ENCODE data around the gene SND1. TPM values are rescaled to one million over a fixed set of nuclear protein-coding genes. Genes with fewer than 3 reads are reported as not detected.

Gene SND1
- total RNA-seq, 1 experiment from 2014 or later = 139 TPM

DNA sequence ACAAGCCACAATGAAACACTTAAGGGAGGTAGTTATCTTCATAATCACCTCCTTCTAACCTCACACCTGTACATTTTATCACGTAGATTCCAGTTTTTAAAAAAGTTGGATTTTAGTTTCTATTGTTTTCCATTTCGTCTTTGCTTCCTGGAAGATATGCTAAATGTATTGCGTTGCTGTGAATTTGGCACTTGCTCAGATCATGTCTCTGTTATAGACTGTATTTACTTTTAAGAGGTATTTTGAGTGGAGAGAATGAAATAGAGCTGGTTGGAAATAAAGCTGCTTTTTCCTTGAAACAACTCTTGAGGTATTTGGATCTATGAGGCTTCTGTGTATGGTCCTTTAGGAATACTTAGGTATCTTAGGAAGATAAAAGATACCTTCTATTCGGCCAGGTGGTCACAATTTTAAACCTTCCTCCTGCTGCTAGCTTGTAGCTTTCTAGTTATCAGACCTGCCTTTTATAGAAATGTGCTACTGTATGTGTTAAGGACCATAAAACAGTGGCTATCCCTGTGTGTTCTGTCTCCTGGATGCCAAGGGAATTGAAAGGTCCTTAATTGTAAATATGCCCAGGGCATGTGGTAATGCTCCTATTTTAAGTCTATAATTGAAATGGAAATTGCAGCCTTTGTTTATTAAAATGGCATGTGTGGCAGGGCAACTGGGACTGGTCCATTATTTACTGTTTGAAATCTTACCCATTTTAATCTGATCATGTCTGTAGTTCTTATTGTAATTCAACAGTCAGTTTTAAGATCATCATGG, 147.7 kb downstream of the SND1 start:
- Histone ChIP-seq H3K4me3 (ENCODE audit: low read length) (no peak overlapping the region), H4K20me1 (ENCODE audit: low read length) (peaks cover 16% of the 10 kb centered on the region), H3K27ac (ENCODE audit: low read length) (no peak overlapping the region), H3K9ac (ENCODE audit: low read length) (no peak overlapping the region), H3F3A (ENCODE audit: low read length, unreplicated experiment) (no peaks in the 10 kb centered on the region), H3K9me2 (replicated peaks; ENCODE audit: low read length) (no peaks in the 10 kb centered on the region), H3K36me3 (ENCODE audit: low read depth, low read length) (peaks cover under 1% of the 10 kb centered on the region; the same call in 1 of the 2 replicates), H3K9me3 (ENCODE audit: low read length) (no peaks in the 10 kb centered on the region), H3K27me3 (ENCODE audit: low read length) (no peaks in the 10 kb centered on the region), H3K4me1 (ENCODE audit: insufficient read depth, low read length) (no peaks in the 10 kb centered on the region), H3K4me2 (ENCODE audit: low read length) (no peak overlapping the region), H2AFZ (ENCODE audit: low read length) (no peak overlapping the region), H3K79me2 (ENCODE audit: low read length) (peaks cover 55% of the 10 kb centered on the region)
- TF ChIP-seq EZH2phosphoT487 (IDR thresholded peaks at IDR 0.05; ENCODE audit: borderline replicate concordance, low read length) = no peak
- no peak for TF ChIP-seq EZH2 (IDR thresholded peaks at IDR 0.05; ENCODE audit: low read length, unreplicated experiment)
- TF ChIP-seq, protein P1, sequence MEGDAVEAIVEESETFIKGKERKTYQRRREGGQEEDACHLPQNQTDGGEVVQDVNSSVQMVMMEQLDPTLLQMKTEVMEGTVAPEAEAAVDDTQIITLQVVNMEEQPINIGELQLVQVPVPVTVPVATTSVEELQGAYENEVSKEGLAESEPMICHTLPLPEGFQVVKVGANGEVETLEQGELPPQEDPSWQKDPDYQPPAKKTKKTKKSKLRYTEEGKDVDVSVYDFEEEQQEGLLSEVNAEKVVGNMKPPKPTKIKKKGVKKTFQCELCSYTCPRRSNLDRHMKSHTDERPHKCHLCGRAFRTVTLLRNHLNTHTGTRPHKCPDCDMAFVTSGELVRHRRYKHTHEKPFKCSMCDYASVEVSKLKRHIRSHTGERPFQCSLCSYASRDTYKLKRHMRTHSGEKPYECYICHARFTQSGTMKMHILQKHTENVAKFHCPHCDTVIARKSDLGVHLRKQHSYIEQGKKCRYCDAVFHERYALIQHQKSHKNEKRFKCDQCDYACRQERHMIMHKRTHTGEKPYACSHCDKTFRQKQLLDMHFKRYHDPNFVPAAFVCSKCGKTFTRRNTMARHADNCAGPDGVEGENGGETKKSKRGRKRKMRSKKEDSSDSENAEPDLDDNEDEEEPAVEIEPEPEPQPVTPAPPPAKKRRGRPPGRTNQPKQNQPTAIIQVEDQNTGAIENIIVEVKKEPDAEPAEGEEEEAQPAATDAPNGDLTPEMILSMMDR (conservative IDR thresholded peaks at IDR 0.05; ENCODE audit: low read depth, low read length) = no peak
- intact Hi-C loops (cut with micrococcal nuclease) = no loop called here
- POLR2A ChIA-PET (ENCODE audit: unreplicated experiment) = no interaction called here
- BruUV-seq (replicated peaks) = no TSS peak
- ATAC-seq (no peak), DNase-seq (no peak)
- CTCF ChIA-PET = no interaction called here

DNA sequence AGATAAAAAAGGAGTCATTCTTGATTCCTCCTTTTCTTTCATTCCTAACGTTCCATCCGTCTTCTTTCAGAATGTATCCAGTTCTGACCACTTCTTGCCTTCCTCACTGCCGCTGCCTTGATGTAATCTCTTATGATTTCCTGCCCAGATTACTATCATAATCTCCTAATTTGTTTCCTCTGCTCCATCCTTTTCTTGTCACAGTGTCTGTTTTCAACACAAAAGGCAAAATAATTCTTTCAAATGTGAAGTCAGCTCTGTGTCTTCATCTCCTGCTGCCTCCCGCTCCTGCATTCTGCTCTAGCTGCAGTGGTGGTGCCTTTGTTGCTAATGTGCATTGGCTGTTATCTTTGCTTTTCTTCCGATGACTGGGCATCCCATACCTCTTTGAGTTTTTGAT, 150.9 kb downstream of the SND1 start:
- CTCF ChIA-PET = no interaction called here
- Histone ChIP-seq H3K9ac (ENCODE audit: low read length) (no peak overlapping the region), H3K27me3 (ENCODE audit: low read length) (no peaks in the 10 kb centered on the region), H3K36me3 (ENCODE audit: low read depth, low read length) (peaks cover 10% of the 10 kb centered on the region), H3K27ac (ENCODE audit: low read length) (no peak overlapping the region), H3K79me2 (ENCODE audit: low read length) (peaks cover 52% of the 10 kb centered on the region), H3K4me1 (ENCODE audit: insufficient read depth, low read length) (no peaks in the 10 kb centered on the region), H3K4me3 (ENCODE audit: low read length) (no peak overlapping the region), H3K4me2 (ENCODE audit: low read length) (no peak overlapping the region), H3K9me3 (ENCODE audit: low read length) (no peaks in the 10 kb centered on the region), H2AFZ (ENCODE audit: low read length) (no peak overlapping the region), H3K9me2 (replicated peaks; ENCODE audit: low read length) (no peaks in the 10 kb centered on the region), H4K20me1 (ENCODE audit: low read length) (peaks cover 16% of the 10 kb centered on the region), H3F3A (ENCODE audit: low read length, unreplicated experiment) (no peaks in the 10 kb centered on the region)
- ATAC-seq (no peak), DNase-seq (no peak)
- TF ChIP-seq EZH2phosphoT487 (IDR thresholded peaks at IDR 0.05; ENCODE audit: borderline replicate concordance, low read length) (no peak), EZH2 (IDR thresholded peaks at IDR 0.05; ENCODE audit: low read length, unreplicated experiment) (no peak)
- TF ChIP-seq, protein P1 (conservative IDR thresholded peaks at IDR 0.05; ENCODE audit: low read depth, low read length) = no peak
- intact Hi-C loops (cut with micrococcal nuclease) = no loop called here
- BruUV-seq (replicated peaks) = no TSS peak
- POLR2A ChIA-PET (ENCODE audit: unreplicated experiment) = no interaction called here

DNA sequence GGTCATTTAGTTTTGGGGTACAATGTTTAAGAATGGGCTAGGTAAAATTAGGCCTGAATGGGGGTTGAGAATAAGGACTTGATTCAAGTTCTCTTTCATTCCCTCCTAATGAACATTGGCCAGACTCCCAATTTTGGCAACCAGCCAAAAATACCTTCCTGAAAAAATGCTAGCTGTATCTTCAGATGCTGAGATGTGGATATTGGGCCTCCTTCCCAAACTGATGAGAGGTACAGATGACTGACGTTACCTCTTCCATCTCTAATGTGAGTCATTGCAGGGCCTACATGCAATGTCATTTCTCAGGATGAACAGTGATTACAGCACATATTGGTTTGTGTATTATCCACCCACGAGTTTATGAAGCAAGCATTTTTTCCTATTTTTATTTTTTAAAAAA, 151.6 kb downstream of the SND1 start:
- H3K79me2 ChIP-seq (ENCODE audit: low read length) = peaks cover 44% of the 10 kb centered on the region
- ATAC-seq = no peak

More for the DNA sequence above, 151.6 kb downstream of the SND1 start:
- peak; percentile 12 for DNase-seq
- Histone ChIP-seq H3K4me2 (ENCODE audit: low read length) (no peak overlapping the region), H2AFZ (ENCODE audit: low read length) (no peak overlapping the region), H3F3A (ENCODE audit: low read length, unreplicated experiment) (no peaks in the 10 kb centered on the region), H3K27ac (ENCODE audit: low read length) (no peak overlapping the region), H3K4me1 (ENCODE audit: insufficient read depth, low read length) (no peaks in the 10 kb centered on the region), H3K4me3 (ENCODE audit: low read length) (no peak overlapping the region), H4K20me1 (ENCODE audit: low read length) (peaks cover 14% of the 10 kb centered on the region), H3K9me3 (ENCODE audit: low read length) (no peaks in the 10 kb centered on the region), H3K27me3 (ENCODE audit: low read length) (no peaks in the 10 kb centered on the region), H3K36me3 (ENCODE audit: low read depth, low read length) (peaks cover 10% of the 10 kb centered on the region), H3K9ac (ENCODE audit: low read length) (no peak overlapping the region), H3K9me2 (replicated peaks; ENCODE audit: low read length) (no peaks in the 10 kb centered on the region)
- POLR2A ChIA-PET (ENCODE audit: unreplicated experiment) = no interaction called here
- TF ChIP-seq EZH2 (IDR thresholded peaks at IDR 0.05; ENCODE audit: low read length, unreplicated experiment) (no peak), EZH2phosphoT487 (IDR thresholded peaks at IDR 0.05; ENCODE audit: borderline replicate concordance, low read length) (no peak)
- TF ChIP-seq, protein P1 (conservative IDR thresholded peaks at IDR 0.05; ENCODE audit: low read depth, low read length) = no peak
- BruUV-seq (replicated peaks) = no TSS peak
- intact Hi-C loops (cut with micrococcal nuclease) = no loop called here
- CTCF ChIA-PET = no interaction called here

Measured in PC-3 (cell line).